HK-2 (cell line): Measurements from ENCODE around the gene INPP5A.
"Not testable (repeated sequence)": the region's sequence is repeated elsewhere in the genome, so short reads cannot be mapped to it uniquely, and the experiment has no call there.

ENCODE experiments used
- DNase-seq: peaks from one replicate; pipeline ENCODE4 v3.0.0-alpha.2; 2018; ENCODE audit not compliant: unreplicated experiment

Gene INPP5A

DNA sequence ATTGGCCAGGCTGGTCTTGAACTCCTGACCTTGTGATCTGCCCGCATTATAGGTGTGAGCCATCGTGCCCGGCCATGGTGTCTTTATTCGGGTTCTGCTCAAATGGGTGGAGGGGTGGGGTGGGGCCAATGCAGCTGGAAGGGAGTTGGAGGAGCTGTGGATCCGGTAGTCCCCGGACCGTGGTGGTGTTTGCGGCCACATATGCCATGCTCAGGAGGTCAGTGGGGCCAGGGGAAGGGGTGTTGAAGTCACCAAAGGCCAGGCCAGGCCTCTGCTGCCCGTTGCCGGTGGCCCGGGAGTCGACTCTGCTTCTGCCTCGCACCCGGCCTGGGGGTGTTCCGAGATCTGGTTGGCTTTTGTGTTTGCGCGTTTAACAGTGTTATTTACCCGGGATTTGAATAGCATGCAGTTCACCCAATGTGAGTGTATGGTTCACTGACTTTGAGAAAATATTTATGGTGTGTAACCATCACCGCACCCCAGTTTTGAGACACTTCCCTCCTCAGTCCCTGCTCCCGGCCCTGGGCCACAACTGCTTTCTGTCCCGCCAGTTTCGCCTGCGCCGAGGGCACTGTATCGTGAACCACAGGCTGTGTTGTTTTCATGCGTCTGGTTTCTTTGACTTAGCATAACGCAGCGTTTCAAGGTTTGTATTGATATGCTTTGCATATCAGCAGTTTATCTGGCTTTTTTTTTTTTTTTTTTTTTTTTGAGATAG is 10.7 kb downstream of the INPP5A start:
- DNase-seq = no peak

DNA sequence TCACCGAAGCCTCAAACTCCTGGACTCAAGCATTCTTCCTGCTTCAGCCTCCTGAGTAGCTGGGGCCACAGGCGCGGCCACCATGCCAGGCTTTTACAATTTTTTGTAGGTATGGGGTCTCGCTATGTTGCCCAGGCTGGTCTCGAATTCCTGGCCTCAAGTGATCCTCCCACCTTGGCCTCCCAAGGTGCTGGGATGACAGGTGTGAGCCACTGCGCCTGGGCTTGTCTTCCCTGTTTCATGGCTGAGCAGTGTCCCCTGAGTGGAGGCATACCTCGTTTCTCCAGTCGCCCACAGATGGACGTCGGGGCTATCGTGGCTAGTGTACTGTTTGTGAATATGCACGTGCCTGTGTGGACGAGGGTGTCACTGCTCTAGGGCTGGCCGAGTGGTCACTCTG is 11.3 kb downstream of the INPP5A start:
- DNase-seq = no peak

DNA sequence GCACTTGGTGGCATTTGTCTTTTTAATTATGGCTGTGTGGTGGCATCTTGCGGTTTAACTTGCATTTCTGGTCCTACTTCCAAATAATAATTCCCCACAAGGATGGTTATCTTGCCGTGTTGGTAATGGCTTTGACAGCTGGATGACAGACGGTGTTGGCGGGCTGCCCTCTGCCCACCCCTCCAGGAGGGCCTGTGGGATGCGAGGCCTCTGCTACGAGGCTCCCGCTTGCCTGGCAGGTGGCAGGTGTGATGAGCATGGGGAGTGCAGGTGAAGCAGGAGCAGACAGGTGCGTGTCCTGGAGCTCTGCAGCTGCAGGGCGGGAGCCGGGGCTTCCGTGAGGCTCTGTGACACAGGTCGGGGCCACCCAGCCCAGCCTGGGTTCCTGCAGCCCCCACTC is 11.8 kb downstream of the INPP5A start:
- no peak for DNase-seq

DNA sequence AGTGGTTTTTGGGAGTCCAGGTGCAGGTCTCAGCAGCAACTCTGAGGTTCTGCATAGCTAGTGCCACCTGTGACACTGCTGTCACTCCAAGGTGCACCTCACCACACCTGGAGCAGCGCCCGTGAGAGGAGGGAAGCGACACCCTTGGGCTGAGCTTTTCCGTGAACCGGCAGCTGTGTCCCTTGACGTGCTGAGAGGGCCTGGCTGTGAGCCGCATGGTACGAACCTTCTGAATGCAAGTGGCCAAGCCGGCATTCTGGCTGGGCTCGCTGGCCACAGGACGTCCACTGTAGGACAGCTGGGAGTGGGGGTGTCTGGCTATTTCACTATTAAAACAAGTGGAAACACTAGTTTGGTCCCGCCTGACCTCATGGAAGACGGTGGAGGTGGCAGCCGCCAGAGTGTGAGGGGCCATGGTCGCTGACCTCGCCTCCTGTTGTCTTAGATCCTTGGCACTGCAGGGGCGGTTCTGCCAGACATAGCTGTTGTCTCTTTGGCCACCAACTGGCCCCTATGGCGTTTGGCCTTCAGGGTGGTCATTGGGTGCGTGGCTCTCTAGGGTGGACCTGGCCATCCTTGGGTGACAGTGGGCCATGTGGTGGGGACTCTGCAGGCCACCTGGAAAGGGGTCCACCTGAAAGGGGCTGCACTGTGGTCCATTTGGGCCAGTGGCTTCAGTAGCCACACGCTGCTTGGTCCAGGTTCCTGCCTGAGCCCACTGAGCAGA is 12.9 kb downstream of the INPP5A start:
- no peak for DNase-seq

DNA sequence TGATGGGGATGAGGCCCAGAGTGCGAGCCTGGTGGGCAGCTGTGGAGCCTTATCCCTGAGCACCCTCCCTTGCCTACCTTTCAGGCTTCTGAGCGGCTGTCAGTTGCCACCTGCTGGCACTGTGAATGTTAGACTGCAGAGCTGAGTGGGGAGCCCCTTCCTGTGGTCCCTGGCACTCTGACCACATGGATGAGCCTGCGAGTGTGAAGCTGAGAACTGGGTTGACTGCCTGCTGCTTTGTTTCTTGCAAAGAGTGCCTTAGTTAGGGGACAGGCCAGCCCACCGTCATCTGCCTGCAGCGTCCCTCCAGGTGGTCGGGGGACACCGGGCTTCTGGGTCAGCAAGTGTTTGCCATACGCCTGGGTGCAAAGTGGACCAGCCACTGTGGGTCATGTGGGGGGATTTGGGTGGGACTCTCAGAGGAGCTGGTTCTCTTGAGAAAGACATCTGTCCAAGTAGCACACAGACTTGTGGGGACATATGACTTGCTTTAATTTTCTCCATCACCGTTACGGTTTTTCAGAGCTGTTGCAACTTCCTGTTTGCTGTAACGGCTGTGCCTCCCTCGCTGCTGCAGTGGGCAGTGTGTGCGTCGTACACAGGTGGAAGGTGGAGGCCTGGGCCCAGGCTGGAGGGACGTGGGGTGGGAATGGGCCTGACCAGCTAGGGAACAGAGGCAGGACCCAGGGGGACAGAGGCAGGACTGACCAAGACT is 13.7 kb downstream of the INPP5A start:
- DNase-seq = no peak

DNA sequence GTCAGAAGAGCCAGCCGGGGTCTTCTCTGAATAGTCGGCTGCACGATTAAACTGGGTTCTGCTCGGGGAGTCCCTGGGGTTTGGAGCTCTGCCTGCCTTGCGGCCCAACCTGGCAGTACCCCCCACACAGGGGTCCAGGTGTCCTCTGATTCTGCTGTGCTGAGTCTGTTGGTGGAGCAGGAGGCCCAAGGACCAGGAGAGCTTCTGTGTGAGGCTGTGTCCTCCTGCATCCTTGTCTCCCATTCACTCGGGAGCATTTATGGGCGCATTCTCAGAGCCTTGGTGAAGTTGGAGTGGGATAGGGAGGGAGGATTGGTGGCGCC is 14.2 kb downstream of the INPP5A start:
- no peak for DNase-seq

DNA sequence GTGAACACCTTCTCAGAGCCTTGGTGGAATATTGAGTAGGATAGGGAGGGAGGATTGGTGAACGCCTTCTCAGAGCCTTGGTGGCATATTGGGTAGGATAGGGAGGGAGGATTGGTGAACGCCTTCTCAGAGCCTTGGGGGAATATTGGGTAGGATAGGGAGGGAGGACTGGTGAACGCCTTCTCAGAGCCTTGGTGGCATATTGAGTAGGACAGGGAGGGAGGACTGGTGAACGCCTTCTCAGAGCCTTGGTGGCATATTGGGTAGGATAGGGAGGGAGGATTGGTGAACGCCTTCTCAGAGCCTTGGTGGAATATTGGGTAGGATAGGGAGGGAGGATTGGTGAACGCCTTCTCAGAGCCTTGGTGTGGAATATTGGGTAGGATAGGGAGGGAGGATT is 15.0 kb downstream of the INPP5A start:
- DNase-seq = not testable (repeated sequence)

DNA sequence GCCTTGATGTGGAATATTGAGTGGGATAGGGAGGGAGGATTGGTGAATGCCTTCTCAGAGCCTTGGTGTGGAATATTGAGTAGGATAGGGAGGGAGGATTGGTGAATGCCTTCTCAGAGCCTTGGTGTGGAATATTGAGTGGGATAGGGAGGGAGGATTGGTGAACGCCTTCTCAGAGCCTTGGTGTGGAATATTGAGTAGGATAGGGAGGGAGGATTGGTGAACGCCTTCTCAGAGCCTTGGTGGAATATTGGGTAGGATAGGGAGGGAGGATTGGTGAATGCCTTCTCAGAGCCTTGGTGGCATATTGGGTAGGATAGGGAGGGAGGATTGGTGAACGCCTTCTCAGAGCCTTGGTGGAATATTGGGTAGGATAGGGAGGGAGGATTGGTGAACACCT is 16.0 kb downstream of the INPP5A start:
- not testable (repeated sequence) for DNase-seq

DNA sequence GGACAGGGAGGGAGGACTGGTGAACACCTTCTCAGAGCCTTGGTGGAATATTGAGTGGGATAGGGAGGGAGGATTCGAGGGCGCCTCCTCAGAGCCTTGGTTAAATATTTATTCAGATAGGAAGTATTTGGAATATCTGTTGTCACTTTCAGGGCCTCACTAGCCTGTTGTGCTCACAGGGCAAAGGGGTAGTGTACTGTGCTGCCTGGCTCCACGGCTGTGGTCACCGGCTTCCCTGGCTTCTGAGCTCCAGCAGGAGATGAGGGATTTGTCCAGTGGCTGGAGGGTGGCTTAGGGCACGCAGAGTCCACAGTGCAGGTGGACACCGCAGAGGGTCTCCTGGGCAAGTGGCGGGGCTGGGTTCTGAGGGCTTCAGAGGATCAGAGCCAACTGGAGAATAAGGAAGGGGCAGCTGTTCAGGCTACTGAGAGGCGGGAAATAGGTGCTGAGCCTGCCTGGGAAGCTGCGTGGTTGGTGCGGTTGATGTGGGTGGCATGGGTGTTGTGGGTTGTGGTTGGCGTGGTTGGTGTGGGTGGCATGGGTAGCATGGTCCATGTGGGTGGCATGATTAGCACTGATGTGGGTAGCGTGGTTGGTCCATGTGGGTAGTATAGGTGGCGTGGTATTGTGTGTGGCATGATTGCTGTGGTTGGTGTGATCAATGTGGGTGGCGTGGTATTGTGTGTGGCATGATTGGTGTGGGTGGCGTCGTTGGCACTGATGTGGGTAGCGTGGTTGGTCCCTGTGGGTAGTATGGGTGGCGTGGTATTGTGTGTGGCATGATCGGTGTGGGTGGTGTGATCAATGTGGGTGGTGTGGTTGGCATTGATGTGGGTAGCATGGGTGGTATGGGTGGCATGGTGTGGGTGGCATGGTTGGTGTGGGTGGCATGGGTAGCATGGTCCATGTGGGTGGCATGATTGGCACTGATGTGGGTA is 16.7 kb downstream of the INPP5A start:
- DNase-seq = no peak

DNA sequence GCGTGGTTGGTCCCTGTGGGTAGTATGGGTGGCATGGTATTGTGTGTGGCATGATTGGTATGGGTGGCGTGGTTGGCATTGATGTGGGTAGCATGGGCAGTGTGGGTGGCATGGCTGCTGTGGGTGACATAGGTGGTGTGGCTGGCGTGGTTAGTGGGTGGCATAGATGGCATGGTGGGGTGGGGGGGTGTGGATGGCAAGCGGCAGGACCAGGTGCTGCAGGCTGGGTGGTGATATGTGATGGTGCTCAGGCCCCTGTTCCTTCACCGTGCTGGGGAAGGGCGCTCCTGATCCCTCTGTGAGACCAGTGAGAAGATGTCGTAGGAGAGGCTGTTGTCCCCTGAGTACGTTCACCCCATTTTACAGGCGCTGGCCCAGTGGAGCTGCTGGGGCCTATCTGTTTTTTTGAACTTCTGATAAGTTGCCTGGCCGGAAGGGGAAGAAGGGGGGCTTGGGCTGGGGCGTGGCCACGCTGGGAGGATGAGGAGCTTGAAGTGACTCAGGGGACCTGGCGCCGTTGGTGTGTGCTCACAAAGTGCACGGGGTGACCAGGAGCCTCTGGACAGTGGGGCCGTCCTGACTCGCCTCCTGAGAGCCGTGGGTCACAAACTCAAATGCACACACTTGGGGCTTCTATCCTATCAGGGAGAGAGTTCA is 17.5 kb downstream of the INPP5A start:
- DNase-seq = no peak

DNA sequence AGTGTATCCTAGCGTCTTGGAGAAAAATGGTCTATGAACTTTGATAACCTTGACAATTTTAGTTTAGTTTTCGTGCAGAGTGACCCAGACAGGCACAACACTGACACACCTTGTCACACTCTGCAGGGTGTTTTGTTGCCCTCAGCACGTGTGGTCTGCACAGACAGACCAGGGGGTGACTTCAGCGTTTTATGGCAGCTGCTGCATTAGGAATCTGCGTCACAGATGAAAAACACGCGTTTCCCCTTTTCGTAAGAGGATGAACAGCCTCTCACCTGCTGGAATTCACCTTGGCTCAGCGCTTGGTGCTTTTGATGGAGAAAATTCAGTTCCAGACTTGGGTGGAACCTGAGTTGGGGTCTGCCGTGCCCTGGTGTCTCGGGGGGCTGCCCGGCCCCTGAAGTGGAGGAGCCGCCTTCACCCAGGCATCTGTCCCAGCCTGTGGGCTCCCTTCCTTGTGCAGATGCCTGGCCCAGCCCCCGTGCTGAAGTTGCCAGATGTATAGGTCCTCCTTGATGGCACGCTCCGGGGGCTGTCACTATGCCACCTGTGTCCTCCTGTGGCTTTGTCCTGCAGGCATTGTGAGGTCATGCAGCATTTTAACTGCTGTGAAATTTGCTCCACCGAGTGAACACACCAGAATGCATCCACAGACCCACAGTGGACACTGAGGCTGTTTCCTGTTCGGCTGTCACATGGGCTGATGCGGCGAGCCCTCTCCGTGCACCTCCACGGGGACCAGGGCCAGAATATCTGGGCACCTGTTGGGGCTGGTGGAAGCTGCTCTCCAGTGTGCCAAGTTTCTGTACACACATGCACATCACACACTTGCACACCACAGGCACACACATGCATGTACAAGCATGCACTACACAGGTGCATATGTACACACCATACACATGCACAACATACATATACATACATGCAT is 18.3 kb downstream of the INPP5A start:
- no peak for DNase-seq

DNA sequence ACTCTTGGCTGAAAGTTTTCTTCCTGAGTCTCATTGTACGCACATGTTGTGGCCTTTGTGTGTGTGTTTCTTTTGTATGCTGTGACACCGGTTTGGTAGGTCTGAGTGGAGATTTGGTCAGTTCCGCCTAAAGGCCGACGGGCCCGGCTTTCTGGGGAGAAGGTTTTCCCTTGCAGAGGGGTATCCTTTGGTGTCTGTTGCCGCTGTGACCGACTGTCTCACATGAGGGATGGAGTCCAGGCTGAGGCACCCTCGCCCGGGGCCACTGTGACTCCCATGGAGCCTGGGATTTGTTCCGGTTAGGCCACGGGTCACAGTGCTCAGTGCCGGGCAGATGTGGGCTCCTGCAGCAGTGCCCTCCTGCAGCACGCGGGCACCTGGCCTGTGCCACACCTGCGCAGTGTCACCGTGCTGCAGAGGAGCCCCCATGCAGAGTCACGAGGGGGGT is 19.4 kb downstream of the INPP5A start:
- DNase-seq = no peak

DNA sequence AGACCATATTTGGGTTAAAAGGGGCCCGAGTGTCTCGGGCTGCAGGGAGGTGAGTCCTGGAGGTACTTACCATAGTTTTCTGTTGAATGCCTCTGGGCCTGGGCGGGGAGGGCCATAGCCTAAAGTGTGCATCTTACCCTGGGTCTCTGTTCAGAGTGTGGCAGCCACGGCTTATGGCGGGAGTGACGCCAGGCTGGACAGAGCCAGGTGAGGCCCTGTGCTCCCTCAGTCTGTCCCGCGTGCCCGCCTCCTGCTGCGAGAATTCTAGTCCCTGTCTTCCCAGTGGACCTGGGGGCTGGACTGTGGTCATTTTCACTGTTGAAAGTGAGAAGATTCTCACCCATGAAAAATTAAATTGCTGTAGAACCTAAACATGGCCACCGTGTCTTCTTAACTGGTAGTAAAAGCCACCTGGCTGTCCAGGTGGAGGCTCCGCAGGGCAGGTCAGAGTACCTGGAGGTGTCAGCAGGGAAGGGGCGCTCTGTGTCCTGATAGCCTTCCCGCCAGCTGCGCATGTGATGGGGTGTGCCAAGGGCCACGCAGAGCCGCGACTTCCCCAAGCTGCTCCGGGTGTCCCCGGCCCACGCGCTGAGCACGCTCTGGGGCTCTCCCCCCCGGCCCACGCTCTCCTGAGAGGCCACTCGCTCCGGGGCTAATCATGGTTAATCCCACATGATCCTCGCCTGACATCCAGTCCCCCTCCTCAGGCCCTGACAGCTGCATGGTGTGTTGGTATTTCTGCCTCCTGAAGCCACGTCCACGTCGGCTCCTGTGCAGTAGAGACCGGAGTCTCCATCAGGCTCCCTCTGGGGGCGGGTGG is 20.3 kb downstream of the INPP5A start:
- DNase-seq = no peak

DNA sequence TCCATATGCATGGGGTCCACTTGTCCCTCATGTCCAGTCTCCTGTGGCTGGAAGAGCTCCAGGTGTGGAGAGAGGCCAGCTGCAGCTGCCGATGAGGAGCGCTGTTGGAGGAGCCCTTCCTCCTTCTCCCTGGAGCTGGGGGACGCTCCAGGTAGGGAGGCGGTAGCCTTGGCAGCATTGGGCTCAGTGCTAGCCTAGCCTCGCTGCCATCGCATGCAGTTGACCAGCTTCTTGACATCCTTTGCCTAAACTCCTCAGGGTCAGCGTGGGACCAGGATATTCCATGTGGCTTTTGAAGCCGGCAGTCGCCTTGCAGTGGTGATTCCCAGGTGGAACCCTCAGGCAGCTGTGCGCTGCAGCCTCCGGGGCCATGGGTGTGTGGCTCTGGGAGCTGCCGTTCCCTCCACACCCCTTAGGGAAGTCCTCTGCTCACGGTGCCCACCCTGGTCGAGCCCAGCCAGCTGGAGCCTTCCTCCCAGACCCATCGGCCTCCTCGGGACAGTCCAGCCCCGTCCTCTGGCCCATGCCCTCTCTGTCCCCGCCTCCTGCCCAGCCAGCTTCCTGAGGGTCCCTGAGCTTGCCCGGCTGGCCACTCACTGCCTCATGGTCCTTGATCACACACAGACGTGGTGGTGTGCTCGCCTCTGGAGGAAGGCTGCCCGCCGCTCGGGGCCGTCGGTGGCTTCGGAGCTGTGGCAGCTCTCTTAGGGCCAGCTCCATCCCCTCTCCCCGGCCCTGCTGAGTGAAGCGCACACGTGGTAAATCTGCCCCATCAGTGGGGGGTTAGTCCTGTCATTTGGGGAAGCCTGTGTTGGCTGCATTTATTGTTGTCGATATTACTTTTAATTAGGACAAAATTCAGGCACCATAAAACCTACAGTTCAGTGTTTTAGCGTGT is 21.2 kb downstream of the INPP5A start:
- DNase-seq = no peak

DNA sequence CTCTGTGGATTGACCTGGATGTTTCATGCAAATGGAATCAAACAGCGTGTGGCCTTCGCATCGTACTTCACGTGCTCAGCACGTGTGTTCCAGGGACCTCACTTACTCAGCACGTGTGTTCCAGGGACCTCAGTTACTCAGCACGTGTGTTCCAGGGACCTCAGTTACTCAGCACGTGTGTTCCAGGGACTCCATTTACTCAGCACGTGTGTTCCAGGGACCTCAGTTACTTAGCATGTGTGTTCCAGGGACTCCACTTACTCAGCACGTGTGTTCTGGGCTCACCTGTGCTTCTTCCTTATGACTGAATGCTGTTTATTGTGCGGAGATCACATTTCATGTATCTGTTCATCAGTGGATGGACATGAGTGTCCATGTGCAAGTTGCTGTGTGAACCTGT is 22.0 kb downstream of the INPP5A start:
- DNase-seq = no peak

DNA sequence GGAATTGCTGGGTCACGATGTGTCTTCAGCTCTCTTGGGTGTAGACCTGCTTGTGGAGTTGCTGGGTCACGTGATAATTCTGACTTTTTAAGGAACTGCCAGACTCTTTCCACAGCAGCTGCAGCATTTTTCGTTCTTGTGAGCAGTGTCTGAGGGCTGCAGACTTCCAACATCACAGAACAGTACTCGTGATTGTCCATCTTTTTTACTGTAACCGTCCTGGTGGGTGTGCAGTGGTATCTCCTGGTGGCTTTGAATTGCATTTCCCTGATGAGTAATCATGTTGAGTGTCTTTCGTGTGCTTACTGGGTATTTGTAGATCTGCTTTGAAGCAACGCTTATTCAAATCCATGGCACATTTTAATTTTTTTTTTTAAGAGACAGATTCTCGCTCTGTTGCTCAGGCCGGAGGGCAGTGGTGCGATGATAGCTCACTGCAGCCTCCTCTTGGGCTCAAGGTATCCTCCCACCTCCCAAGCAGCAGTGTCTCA is 22.7 kb downstream of the INPP5A start:
- DNase-seq = no peak

DNA sequence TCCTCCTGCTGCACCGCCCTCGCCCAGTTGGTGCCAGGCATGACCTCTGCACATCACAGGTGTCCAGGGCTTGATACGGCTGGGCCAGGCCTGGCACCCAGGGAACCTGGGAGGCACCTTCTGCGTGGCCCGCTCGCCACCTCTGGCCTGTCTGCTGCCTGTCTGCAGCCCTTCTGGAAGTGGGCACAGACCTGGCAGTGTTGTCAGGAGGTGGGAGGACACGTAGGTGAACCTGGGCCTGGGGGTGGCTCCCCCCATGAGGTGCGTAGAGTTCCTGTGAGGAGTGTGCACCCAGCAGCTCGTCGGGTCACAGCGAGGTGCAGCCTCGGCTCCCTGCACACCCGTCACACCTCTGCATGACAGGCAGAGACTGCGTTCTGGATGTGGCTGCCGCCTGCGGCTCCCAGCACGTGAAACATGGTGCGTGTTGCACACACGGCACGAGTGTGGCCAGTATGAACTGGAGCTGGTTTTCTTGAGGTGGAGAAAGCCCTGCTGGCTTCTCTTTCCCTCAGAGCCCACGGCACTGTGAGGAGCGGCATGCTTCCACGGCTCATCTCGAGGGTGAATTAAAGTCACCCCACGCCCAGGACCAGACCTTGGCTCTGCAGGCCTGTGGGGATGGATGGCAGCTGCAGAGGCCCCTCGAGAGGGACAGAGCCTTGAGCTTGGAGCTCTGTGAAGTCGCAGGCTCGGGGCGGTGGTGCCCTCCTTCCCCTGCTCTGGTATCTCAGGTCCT is 24.8 kb downstream of the INPP5A start:
- no peak for DNase-seq
